Kasumi-1 (cell line): Measurements from ENCODE around the gene HOPX.
"Not testable (repeated sequence)": the region's sequence is repeated elsewhere in the genome, so short reads cannot be mapped to it uniquely, and the experiment has no call there.

ENCODE experiments used
- DNase-seq, 2 experiments: peaks; one replicate each; lab custom pipeline; 2025; lab: John Stamatoyannopoulos, UW

HOPX gene

DNA sequence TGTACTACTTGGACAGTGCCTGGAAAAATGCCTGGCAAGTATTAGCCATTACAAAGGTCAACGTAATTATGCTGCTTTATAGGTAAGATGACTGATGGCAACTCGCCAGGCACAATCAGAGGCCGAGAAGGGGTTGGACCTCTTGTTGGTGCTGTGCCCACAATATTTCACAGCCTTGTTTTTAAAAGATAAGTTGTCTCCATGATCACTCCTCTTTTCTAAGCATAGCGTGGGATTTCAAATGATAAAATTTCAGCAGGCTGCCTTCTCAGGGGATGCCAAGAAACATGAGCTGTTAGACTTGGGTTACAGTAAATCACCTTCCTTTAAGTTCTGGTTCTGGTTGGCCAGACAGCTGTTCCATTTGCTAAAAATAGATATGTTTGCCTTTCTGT lies 26.9 kb downstream of the HOPX start:
- DNase-seq = no peak

DNA sequence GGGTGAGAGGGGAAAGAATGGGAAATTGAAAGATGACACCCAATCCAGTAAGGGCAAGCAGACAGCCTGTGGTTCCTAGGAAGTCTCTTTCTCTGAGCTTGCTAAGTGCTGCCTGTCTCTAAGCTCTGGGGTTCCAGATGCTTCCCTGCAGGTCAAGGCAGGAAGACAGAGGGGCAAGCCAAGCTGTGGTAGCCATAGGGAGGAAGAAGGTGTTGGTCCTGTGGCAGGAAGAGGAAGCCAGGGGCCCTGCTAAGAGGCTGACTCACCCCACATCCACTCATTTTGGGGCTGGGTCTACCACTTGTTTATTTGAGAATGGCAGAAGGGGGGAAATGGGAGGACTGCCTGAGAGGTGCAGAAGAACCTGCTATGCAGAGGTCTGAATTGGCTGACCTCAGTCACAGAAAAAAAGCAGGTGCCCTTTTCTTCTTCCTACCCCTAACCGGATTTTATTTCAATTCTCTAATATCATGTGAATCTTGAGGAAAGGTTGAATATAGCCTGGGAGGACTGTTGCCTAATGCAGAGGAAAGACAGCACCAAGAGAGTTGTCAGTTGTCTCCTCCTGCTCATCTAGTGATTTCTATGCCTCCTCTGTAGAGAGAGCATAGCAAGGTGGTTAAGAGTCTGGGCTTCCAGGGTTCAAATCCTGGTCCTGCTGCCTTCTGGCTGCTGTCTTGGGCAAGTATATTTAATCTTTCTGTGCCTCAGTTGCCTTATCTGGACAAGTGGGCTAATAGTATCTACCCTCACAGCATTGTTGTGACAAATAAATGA lies 27.4 kb downstream of the HOPX start:
- peak; percentile 98 to 99 for DNase-seq

DNA sequence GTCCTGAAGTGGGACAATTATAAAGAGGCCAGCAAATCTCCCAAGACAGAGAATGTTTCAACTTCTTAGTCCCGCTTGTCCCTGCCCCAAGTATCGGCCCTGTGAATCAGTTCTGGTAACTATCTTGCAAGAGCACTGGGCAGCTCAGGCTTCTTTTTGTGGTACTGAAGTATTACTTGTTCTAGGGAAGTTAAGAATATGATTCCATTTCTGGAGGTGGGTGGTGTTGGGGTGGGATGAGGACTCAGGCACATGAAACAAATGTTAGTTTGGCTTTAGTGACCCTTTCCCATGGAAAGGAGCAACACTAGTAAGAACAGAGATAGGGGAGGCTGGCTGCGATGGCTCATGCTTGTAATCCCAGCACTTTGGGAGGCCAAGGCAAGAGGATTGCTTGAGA lies 28.9 kb downstream of the HOPX start:
- no peak for DNase-seq

DNA sequence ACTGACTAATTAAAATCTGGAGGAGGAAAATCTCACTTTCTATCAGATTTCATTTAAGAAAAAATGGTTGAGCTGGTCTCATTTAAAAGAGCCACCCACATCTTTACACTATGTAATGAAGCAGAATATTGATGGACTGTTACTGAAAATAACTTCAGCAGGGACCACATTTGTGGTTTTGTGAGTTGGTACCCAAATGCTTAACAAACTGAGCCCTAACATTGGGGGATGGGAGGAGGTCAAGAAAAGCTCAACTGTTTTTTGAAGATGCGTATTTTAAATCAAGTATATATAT lies 30.1 kb downstream of the HOPX start:
- no peak for DNase-seq

DNA sequence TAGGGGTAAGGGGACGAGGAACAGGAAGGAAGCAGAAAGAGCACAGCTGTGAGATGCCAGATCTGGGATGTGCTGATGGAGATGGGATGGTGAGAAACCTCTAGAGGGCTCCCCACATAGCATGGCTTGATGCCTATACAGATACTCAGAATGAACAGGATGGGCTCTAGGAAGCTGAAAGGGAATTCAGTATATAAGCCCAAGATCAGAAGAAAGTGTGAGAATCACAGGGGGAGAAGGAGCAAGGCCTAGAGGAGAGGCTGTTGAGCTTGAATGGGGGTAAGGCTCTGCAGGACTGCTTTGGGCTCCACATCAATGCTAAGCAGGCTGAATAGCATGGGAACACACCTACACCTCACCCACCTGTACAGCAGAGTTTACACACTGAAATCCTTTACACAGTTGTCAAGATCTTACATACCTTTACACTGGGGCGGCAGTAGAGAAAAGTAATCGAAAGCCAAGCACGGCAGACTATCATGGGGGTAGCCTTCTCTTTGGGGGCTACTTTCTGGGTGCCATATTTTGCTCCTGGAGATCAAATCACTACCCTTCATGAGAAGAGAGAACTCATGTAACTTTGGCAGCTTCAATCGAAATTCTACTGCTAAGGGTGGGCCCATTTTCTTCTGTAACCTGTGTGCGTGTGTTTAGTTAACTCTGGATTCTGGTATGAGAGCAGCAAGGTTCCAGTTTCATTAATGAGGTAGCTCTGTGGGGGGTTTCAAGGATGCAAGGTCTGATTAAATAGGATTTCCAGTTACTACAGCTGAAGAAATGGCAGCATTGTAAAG lies 30.6 kb downstream of the HOPX start:
- peak; percentile 49 to 75 for DNase-seq

DNA sequence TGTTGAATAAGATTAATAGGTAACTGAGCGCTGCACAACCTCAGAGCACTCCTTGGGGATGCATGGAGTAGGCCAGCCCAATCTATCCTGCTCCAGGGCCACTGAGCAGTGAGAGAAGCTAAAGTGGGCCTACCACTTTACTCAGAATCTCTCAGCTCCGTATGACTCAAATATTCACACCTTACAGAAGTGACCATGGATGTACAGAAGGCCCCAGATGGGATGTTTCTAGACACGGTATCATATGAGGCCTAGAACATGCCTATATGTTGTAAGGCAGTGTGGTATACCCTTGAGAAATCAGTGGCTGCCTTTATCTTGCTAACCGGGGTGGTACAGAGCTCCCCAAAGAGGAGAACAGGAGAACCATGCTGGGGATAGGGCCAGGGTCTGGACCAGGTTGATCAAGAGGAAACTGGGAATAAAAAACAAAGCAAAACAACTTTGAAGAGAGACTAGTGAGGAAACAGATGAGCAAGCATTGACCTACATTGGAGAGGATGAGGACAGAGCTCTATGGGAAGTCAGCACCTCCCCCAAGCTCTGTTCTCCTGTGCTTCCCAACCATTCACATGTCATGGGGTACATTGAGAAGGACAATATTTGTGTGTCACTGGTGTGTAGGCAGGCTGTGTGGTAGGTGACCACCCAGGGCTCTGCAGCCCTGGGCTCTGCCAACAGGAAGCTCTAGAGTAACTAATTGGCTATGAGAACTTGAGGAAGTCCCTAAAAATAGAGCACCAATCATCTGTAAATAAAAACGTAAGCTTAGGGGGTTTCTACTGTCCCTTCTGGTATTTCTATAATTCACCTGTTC lies 31.4 kb downstream of the HOPX start:
- DNase-seq = peak in 1 of 2 experiments; percentile 75

DNA sequence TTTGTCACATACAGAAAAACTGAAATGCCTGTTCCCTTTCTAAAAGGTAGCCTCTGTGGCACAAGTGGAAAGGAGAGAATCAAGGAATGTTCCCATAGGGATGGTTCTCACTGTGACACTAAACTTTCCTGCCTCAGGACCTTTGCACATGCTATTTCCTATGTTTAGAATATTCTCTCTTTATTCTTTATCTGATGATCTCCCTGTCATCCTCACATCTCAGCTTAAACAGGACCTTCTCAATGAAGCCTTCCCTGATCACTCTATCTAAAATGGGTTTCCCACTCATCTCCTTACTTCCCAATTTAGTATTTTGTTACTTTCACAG lies 32.3 kb downstream of the HOPX start:
- no peak for DNase-seq

DNA sequence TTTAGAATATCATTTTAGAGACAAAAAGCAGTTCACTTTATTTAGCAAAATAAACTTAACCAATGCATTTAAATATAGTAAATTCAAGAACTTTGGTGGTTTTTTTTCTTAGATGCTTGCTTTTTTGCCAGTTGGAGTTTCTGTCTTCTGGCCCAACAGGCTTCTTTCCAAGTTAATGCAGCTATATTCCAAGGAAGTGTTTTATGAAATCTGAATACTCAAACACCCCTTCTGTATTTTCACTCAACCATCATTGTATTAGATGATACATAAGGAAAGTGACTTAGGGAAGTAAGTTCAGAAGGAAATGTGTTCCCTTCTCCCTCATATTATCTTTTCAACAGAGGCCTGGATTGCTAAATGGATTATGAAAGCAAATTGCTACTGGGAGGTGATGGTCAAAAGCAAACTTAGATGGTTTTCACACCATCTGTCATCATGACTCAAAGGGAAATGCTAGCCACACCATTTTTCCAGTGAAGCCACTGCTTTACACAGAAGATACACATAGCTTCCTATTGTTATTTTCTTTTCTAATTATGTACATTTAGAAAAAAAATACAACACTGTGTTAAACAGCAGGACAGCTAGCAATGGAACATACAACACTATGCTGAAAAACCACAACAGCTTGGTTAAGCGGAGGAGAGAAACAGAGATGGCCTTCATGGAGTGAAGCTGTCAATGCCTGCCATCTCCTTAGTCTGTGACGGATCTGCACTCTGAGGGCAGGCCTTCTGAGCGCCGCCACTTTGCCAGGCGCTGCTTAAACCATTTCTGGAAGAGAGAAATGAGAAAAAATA lies 32.9 kb downstream of the HOPX start:
- no peak for DNase-seq

DNA sequence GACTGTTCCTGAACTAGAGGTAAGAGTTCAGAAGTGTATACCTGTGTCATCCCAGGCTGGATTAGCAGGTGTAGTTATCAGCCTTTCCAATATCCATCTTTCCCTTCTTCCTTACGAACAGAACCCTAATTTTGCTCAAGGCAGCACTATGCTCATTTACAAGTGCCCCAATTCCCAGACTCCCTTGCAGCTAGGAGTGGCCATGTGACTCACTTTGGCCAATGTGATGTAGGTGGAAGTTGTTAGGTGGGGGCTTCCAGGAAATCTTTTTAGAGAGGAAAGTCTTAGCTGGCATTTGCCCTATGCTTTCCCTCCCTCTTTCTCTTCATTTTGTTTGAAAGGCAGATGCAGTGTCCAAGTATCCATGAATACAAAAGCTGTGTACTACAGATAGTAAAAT lies 34.8 kb downstream of the HOPX start:
- DNase-seq = no peak

DNA sequence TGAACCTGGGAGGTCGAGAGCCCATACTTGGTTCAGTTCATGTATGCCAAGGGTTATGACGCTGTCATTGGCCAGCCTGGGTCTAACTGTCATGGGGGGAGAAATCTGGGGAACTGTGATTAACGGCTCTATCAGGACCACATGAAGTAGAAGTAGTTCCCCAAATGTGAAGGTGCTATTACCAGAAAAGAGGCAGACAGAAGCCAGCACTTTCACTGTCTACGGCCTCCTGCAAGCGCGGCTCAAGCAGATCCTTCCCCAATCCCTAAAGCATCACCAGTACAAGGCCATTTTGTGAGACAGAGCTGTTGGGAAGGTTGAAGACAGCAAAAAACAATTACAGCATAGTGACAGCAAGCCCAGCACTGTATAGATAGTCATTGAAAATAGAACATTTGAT lies 37.5 kb downstream of the HOPX start:
- DNase-seq = no peak

DNA sequence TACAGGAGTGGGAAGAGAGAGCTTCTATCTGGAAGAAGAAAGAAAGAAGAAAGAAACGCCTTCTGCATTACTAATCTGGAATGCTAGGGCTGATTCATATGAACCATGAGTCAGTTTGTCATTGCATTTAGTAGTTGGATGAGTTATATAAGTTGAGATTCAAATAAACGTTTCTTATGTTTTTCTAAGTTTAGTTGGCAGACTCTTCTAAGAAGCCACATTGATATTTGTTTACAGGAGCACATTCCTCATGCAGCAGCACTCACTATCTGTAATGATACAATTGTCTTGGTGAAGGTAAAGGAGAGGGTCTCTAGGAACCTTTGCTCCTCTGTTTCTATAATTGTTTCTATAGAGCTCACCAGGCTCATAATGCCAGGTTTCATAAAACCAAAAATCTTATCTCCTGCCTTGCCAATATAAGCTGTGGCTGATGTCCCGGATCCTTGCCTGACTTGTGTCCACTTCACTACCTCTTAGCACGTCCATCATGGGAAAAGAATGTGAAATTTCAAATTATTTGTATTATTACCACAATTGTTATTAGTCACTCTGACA lies 39.5 kb downstream of the HOPX start:
- DNase-seq = no peak

DNA sequence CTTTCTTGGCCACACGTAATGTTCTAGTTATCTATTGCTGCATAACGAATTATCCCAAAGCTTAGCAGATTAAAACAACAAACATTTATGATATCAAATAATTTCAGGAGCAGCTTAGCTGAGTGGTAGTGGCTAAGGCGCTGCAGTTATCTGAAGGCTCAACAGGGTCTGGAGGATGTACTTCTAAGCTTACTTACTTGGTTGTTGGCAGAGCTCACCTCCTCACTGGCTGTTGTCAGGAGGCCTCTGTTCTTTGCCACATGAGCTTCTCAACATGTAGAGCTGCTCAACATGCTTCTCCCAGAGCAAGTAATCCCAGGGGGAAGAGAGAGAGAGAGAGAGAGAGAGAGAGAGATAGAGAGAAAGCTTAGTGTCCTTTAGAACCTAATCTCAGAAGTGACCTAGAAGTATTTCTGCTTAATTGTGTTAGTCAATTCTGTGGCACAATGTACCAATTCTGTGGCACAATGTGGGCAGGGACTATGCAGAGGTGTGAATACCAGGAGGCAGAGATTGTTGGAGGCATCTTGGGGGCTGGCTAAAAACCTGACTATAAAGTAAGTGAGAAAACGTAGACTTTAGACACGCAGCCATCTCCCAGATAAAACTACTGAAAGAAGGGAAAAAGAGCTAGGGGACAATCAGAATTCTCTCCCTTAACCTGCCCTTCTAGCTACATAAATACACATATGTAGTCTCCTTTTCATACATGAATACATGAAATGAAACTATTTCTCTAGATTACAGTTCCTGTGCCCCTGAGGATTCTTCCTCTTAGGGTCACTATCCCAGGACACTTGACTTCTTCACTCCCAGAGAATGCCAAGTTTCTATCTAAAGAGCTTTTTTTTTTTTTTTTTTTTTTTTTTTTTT lies 40.2 kb downstream of the HOPX start:
- no peak for DNase-seq

DNA sequence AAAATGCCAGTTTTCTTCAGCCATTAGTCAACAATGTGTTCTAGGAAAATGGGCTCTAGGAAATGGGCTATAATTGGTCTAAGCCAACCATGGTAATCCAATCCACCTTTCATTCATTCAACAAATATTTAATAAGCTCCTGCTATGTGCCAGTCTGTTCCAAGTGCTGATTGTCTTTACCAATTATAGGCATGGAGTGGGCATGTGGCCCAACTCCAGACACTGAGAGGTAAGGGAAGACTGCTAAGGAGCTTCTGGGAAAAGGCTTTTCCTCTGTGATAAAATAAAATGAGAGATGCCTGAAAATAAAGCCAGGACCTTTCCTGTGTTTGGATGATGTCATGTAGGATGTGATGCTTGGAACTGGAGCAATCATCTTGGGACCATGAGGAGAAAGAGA lies 43.3 kb downstream of the HOPX start:
- DNase-seq = no peak

DNA sequence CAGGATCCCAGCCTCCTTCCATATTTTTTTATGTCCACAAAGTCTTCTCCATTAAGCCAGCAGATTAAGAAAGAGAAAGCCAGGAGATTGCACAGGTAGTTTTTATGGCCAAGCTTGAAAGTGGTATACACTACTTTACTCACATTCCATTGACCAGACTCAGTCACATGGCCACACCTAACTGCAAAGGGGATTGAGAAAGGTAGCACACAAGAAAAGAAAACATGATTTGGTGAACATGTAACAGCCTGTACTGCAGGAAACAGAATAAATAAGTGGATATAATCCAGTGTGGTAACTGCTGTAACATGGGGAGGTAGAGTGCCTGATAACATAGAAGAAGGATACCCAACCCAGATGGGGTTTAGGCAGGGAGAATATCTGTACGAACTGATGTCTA lies 43.9 kb downstream of the HOPX start:
- DNase-seq = no peak

DNA sequence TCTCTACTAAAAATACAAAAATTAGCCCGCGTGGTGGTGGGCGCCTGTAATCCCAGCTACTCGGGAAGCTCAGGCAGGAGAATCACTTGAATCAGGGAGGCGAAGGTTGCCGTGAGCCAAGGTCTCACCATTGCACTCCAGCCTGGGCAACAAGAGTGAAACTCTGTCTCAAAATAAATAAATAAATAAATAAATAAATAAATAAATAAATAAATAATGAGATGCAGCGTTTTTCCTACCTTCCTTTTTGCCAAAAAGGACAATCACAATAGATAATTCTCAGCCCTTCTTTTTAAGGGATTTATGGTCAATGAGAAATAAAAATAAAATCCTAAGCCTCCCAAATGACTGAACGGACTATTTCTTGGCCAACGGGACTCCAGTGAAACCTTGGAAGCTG lies 46.1 kb downstream of the HOPX start:
- not testable (repeated sequence) for DNase-seq

DNA sequence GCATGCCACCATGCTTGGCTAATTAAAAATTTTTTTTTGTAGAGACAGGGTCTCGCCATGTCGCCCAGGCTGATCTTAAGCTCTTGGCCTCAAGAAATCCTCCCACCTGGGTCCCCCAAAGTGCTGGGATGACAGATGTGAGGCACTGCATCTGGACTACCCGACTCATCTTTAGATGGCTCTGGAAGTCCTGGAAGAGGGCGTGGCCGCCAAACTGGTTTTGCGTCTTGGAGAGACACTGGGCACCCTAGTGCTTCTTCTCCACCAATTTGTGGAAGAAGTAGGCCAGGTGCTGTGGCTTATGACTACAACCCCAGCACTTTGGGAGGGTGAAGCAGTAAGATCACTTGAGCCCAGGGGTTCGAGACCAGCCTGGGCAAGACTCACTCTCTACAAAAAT lies 47.6 kb downstream of the HOPX start:
- DNase-seq = no peak

DNA sequence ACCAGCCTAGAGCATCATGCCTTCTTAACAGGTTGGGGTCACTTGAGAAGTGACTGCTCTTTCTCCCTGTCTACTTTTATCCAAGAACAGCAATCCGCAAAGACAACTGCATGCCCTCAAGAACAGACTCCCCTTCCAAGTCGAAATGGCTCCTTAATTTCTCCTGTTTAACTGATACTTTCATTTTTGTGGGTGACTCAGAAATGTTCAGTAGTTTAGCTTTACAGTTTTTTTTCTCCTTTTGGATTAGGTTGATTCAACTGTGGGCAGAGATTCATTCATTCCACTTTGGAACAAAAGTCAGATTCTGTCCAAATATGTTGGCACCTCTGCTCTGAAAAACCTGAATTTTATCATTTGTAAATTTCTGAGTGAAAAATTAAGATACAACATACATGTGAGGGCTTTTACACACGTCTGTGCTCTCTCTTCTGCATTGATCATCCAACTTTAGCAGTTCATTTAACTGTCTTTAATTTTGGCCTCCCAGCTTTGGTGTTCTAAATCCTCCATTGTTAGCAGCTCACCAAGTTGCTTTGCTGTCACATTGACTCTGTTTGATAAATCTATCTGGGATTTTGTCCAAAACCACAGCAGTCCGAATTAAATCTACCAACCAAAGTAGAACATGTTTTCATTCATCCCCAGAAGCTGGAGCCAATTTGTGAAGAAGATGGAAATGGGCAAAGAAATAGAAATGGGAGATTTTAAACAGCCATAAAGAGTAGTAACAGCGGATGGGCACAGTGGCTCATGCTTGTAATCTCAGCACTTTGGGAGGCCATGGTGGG lies 50.0 kb downstream of the HOPX start:
- DNase-seq = no peak

DNA sequence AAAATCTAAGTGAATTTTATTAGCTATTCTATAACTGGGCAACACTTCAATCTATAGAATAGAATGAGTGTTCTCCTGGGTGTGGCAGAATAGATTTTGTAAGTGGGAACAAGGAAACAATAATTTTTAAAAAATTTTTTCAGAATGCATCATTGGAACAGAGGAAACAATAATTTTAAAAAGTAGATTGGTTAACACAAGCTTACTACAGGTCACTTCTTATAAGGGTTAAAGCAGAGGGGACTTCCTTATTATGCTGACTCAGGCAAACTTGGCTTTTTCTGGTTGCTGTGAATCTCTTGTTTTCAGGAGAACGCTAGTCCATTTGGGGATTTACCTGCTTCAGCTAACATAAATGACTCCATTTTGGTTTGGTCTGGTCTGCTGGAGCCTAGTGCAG lies 52.5 kb downstream of the HOPX start:
- no peak for DNase-seq

DNA sequence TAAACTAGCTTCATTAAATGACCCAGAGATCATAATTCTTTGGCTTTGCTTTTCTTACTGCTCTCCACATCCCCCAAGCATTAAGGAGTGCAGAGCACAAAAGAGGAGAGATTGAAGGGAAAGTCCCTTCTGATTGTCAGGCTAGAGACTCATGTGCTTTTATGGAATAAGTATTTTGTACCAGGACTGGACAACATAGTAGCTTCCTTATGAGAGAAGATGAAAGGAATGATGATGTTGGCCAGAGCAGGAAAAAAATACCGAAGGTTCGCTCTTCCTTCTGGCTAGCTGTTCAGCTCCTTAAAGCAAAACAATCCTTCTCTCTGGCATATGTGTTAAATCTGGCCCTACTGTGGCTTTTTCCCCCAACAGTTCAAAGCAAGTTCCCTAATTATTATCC lies 53.1 kb downstream of the HOPX start:
- no peak for DNase-seq

DNA sequence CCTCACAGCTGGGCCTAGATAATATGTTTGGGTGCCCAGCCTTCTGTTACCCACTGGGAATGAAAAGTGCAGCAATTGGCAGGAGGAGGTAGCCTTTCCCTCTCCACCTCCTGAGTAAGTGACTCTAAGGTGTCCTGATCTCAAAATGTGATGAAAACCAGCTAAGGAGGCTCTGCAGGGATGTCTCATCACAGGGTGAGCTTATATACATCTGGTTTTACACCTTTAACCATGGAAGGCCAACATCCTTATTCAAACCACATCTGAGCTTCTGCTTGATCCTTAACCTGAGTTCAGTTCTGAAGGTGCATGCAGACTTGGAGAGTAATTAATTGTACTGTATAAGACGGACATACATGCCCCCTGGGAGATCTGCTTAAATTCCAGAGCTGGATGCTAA lies 53.7 kb downstream of the HOPX start:
- DNase-seq = no peak
